ENCODE data around the gene EDDM13.
A peak's percentile ranks its signal among the peaks of the same experiment; 100 is the strongest.
"Not testable (repeated sequence)": the region's sequence is repeated elsewhere in the genome, so short reads cannot be mapped to it uniquely, and the experiment has no call there.

EDDM13 gene

DNA sequence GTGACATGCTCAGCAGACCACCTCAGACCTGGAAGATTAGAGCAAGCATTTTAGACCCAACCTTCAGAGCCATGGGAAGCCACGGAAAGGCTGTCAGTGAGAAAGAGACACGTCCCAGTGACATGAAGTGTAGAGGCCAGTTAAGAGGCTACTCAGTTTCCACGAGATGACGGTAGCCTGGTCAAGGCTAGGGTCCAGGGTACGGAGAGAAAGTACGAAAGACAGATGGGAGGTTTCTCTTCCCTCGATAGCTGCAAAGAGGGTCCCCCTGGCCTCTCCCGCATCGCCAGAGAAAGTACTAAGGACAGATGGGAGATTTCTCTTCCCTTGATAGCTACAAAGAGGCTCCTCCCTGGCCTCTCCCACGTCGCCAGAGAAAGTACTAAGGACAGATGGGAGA lies 33.5 kb downstream of the EDDM13 start:
- TF ChIP-seq CTCF (conservative IDR thresholded peaks at IDR 0.05; ENCODE audit: low read depth, low read length): no peak

DNA sequence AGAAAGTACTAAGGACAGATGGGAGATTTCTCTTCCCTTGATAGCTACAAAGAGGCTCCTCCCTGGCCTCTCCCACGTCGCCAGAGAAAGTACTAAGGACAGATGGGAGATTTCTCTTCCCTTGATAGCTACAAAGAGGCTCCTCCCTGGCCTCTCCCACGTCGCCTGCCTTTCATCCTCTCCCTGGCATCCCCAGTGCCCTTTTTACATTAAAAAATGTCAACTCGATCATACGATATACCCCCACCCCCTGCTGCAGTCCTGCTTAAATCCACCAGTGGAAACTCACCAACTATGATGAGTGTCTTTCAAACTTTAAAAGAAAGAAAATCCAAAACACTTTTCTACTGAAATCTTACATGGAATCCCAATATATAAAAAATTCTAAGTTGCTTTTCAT lies 34.5 kb downstream of the EDDM13 start:
- DNase-seq (ENCODE audit: low read depth); H3K4me3 ChIP-seq (ENCODE audit: low read depth, low read length): not testable (repeated sequence)

More for the DNA sequence above, 33.5 kb downstream of the EDDM13 start:
- no peak overlapping the region for H3K4me3 ChIP-seq (ENCODE audit: low read depth, low read length)
- no peak for DNase-seq (ENCODE audit: low read depth)

- no peak for TF ChIP-seq CTCF (conservative IDR thresholded peaks at IDR 0.05; ENCODE audit: low read depth, low read length)
- no peak for DNase-seq (ENCODE audit: low read depth)
- no peak overlapping the region for H3K4me3 ChIP-seq (ENCODE audit: low read depth, low read length)
These were observed 36.2 kb downstream of the EDDM13 start for GRCh38 chr19:56308792-56309191.

- peak; percentile 67 for DNase-seq (ENCODE audit: low read depth)
- H3K4me3 ChIP-seq (ENCODE audit: low read depth, low read length): no peak overlapping the region
- TF ChIP-seq CTCF (conservative IDR thresholded peaks at IDR 0.05; ENCODE audit: low read depth, low read length): peak; percentile 90
These were observed 37.1 kb downstream of the EDDM13 start for GRCh38 chr19:56309511-56310185.

- H3K4me3 ChIP-seq (ENCODE audit: low read depth, low read length): no peak overlapping the region
- DNase-seq (ENCODE audit: low read depth): no peak
- no peak for TF ChIP-seq CTCF (conservative IDR thresholded peaks at IDR 0.05; ENCODE audit: low read depth, low read length)
These were observed 37.9 kb downstream of the EDDM13 start for GRCh38 chr19:56310462-56310861.

- H3K4me3 ChIP-seq (ENCODE audit: low read depth, low read length): no peak overlapping the region
- DNase-seq (ENCODE audit: low read depth): no peak
- TF ChIP-seq CTCF (conservative IDR thresholded peaks at IDR 0.05; ENCODE audit: low read depth, low read length): no peak
These were observed 39.8 kb downstream of the EDDM13 start for GRCh38 chr19:56312342-56312741.

DNA sequence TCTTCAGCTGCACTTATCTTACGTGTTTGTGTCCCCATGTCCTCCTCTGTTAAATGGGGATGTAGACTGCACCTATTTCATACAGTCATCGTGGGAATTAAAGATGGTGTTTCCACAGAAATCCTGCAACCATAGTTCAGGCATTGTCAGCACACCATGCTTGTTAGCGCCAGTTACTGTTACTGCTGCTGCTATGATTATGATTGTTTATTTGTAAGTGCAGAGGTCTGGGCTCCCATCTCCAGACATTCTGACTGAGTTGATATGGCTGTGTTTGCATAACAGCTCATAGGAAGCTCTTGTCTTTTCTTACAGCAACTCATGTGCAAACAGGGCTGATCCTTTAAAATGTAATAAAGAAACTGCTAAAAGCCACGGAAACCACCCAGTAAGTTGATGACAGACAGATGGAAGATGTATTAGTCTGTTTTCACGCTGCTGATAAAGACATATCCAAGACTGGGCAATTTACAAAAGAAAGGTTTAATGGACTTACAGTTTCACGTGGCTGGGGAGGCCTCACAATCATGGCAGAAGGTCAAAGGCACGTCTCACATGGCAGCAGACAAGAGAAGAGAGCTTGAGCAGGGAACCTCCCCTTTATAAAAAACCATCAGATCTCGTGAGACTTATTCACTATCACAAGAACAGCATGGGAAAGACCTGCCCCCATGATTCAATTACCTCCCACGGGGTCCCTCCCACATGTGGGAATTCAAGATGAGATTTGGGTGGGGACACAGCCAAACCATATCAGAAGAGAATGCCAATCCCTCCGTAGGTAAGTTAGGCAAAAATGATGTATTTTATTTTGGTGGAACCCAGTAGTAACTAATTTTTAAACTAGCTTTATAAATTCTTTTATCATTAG lies 40.5 kb downstream of the EDDM13 start:
- peak; percentile 9 for DNase-seq (ENCODE audit: low read depth)
- no peak for TF ChIP-seq CTCF (conservative IDR thresholded peaks at IDR 0.05; ENCODE audit: low read depth, low read length)
- no peak overlapping the region for H3K4me3 ChIP-seq (ENCODE audit: low read depth, low read length)

All from choroid plexus epithelial cell (primary cell).